Ascending aorta (tissue), 2 donors: Measurements from ENCODE around the gene HDAC3. TPM values are rescaled to one million over a fixed set of nuclear protein-coding genes. Genes with fewer than 3 reads are reported as not detected.

ENCODE experiments used
- DNase-seq, 2 donors: peaks; one replicate each; pipeline ENCODE4 v3.0.0-alpha.2; 2019; ENCODE audit warnings: low spot score in 2 of 2
- H3K27ac ChIP-seq, 2 donors: fragments of 200-600 bp; sonication (generic); one replicate each; pipeline ENCODE4 v1.5.1; 2016 to 2017; ENCODE audit warnings: mild to moderate bottlenecking in 1 of 2
- H3K27me3 ChIP-seq: fragments of 200-600 bp; sonication (generic); one replicate; pipeline ENCODE4 v1.5.1; 2017
- H3K36me3 ChIP-seq, 2 donors: fragments of 200-600 bp; sonication (generic); one replicate each; pipeline ENCODE4 v1.5.1; 2016
- H3K4me1 ChIP-seq, 2 donors: fragments of 200-600 bp; sonication (generic); one replicate each; pipeline ENCODE4 v1.5.1; 2016 to 2017; ENCODE audit warnings: mild to moderate bottlenecking in 1 of 2
- H3K4me3 ChIP-seq, 2 donors: fragments of 200-600 bp; sonication (generic); one replicate each; pipeline ENCODE4 v1.5.1; 2016 to 2017; ENCODE audit warnings: mild to moderate bottlenecking in 1 of 2
- H3K9me3 ChIP-seq, 2 donors: fragments of 200-600 bp; sonication (generic); one replicate each; pipeline ENCODE4 v1.5.1; 2016
- intact Hi-C: fragments of 100-400 bp; cut with DNase I; formaldehyde crosslinking; loops from one replicate; pipeline ENCODE4 v1.15.1; 2023
- total RNA-seq: library from RNA; depleted of rRNA; stranded (reverse); fragments of >200 nt; gene quantifications from one replicate; pipeline ENCODE4 v1.1.0, GENCODE V29; 2016
- TF ChIP-seq, protein P1 (sequence below), 3 experiments: fragments of 200-600 bp in 2 of 3; fragments of 450-650 bp in 1 of 3; sonication (generic) in 2 of 3; IDR thresholded peaks; one replicate each; pipeline ENCODE4 v1.5.1; 2016 to 2019; ENCODE audit warnings: antibody characterized with exemption in 3 of 3, mild to moderate bottlenecking in 1 of 3, moderate library complexity in 1 of 3

The HDAC3 gene
- total RNA-seq, 1 donor from 2014 or later = 43.4 TPM

- H3K9me3 ChIP-seq = no peaks in the 10 kb centered on the region
- no peak overlapping the region for H3K27ac ChIP-seq
- H3K4me3 ChIP-seq = no peak overlapping the region
- TF ChIP-seq, protein P1, sequence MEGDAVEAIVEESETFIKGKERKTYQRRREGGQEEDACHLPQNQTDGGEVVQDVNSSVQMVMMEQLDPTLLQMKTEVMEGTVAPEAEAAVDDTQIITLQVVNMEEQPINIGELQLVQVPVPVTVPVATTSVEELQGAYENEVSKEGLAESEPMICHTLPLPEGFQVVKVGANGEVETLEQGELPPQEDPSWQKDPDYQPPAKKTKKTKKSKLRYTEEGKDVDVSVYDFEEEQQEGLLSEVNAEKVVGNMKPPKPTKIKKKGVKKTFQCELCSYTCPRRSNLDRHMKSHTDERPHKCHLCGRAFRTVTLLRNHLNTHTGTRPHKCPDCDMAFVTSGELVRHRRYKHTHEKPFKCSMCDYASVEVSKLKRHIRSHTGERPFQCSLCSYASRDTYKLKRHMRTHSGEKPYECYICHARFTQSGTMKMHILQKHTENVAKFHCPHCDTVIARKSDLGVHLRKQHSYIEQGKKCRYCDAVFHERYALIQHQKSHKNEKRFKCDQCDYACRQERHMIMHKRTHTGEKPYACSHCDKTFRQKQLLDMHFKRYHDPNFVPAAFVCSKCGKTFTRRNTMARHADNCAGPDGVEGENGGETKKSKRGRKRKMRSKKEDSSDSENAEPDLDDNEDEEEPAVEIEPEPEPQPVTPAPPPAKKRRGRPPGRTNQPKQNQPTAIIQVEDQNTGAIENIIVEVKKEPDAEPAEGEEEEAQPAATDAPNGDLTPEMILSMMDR (IDR thresholded peaks at IDR 0.05) = no peak
- peaks cover 0 to 4% of the 10 kb centered on the region in 2 donors for H3K4me1 ChIP-seq
- intact Hi-C loops = no loop called here
- H3K27me3 ChIP-seq = no peaks in the 10 kb centered on the region
- no peak for DNase-seq
- H3K36me3 ChIP-seq = peaks cover 65 to 79% of the 10 kb centered on the region in 2 donors
These were observed 13.0 kb downstream of the HDAC3 start for GRCh38 chr5:141623611-141624010.

DNA sequence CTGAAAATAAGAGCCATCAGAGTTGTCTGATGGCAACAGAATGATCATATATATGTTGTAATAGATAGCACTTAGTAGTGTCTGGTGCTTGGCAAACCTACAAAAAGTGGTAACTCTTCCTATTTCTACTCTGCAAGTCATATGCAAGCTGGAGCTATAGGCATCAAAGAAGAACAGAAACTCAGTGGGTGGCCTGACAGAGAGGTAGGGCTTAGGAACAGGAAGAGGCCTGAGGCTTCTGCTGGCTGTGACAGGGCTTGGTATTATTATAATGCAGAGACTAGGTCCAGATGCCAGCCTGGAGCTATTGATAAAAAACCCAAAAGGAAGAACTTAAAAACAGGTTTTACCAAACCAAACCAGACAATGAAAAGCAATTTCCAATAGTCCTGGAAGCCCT lies 13.5 kb downstream of the HDAC3 start:
- peaks cover 0 to 4% of the 10 kb centered on the region in 2 donors for H3K4me1 ChIP-seq
- no peak overlapping the region for H3K27ac ChIP-seq
- no peaks in the 10 kb centered on the region for H3K27me3 ChIP-seq
- no peak for DNase-seq
- peaks cover 61 to 75% of the 10 kb centered on the region in 2 donors for H3K36me3 ChIP-seq
- TF ChIP-seq, protein P1 (IDR thresholded peaks at IDR 0.05) = no peak
- intact Hi-C loops = no loop called here
- no peaks in the 10 kb centered on the region for H3K9me3 ChIP-seq
- no peak overlapping the region for H3K4me3 ChIP-seq

DNA sequence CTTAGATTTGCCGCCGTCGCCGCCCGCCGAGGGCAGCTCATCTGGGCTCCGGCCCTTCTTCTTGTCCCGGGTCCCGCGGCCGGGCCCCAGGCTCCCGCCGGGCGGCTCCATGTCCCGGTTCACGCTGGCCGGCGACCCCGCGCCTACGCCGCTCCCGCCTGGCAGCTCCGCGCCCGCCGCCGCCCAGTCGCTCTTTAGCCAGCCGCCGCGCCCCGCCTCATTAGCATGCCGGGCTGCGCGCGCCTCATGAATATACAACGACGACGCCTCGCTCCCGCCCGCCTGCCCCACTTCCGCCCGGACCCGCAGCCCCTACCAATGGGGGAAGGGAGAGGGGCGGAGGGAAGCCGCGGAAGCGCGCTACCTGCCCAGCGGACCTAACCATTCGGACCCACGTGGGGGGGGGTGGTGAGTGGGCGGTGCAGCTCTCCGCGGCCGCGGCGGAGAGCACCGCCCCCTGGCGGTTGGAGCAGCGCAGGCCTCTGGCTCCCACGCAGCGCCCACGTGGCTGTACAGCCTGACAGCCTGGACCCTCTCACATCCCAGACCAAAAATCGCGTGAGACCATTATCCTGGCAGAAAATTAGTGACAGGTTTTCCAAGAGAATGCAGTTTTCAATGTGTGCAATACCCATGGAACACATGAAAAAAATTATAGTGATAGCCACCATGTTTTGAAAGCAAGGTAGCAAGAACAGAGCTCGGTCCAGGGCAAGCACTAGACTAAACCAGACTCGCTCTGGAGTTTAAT lies 17.7 kb downstream of the HDAC3 start, which contains the start of gene DIAPH1:
Gene DIAPH1, minus strand, starts transcription at position 197 of the 751 bp plus-strand sequence. Its CDS starts 86 bp downstream, at position 111.
- H3K4me1 ChIP-seq = peaks cover 0 to 25% of the 10 kb centered on the region in 2 donors
- peaks cover 28 to 38% of the 10 kb centered on the region in 2 donors for H3K36me3 ChIP-seq
- peak; percentile 91 to 99 for DNase-seq
- intact Hi-C loops = loop anchor here (1.0 to 5.0 kb wide), 3 partner anchors 18 to 142 kb away; partner anchors contain the start of genes HDAC3, PCDHGC3 and RELL2
- H3K27me3 ChIP-seq = no peaks in the 10 kb centered on the region
- H3K4me3 ChIP-seq = peak within 1 kb of the TSS; percentile 69 to 100
- TF ChIP-seq, protein P1 (IDR thresholded peaks at IDR 0.05) = peak; percentile 99 to 100 (median 99)
- H3K27ac ChIP-seq = peak within 1 kb of the TSS; percentile 96 to 100
- H3K9me3 ChIP-seq = no peaks in the 10 kb centered on the region

GRCh38 chr5:141618030-141618803 lies 18.4 kb downstream of the HDAC3 start:
- intact Hi-C loops = loop anchor here (2.0 to 5.0 kb wide), 2 partner anchors 19 to 141 kb away; partner anchors contain the start of genes HDAC3, PCDHGC3 and RELL2
- DNase-seq = peak in 1 of 2 donors; percentile 73
- H3K36me3 ChIP-seq = peaks cover 28 to 30% of the 10 kb centered on the region in 2 donors
- no peaks in the 10 kb centered on the region for H3K27me3 ChIP-seq
- H3K4me3 ChIP-seq = peak overlapping the region; percentile 69 to 100
- TF ChIP-seq, protein P1 (IDR thresholded peaks at IDR 0.05) = no peak
- no peaks in the 10 kb centered on the region for H3K9me3 ChIP-seq
- peaks cover 0 to 30% of the 10 kb centered on the region in 2 donors for H3K4me1 ChIP-seq
- peak overlapping the region; percentile 96 to 100 for H3K27ac ChIP-seq

- DNase-seq = no peak
- intact Hi-C loops = loop anchor here (1.0 to 5.0 kb wide), 3 partner anchors 10 to 140 kb away; partner anchors contain the start of genes HDAC3, PCDHGC3 and RELL2
- Histone ChIP-seq H3K4me1 (peaks cover 0 to 32% of the 10 kb centered on the region in 2 donors), H3K27ac (peak overlapping the region; percentile 96 to 100), H3K9me3 (no peaks in the 10 kb centered on the region), H3K4me3 (peak overlapping the region; percentile 69 to 100), H3K36me3 (peaks cover 23 to 25% of the 10 kb centered on the region in 2 donors), H3K27me3 (no peaks in the 10 kb centered on the region)
- TF ChIP-seq, protein P1 (IDR thresholded peaks at IDR 0.05) = no peak
These were observed 19.0 kb downstream of the HDAC3 start for GRCh38 chr5:141617682-141618029.
